GM21619 (cell line): ENCODE results near the gene INSYN2B.
"Not testable (repeated sequence)": the region's sequence is repeated elsewhere in the genome, so short reads cannot be mapped to it uniquely, and the experiment has no call there.

Experiments used
- ATAC-seq: cut with Tn5 transposase; IDR thresholded peaks from one replicate; pipeline ENCODE4 v1.9.1; 2021; ENCODE audit not compliant: unreplicated experiment

The INSYN2B gene

DNA sequence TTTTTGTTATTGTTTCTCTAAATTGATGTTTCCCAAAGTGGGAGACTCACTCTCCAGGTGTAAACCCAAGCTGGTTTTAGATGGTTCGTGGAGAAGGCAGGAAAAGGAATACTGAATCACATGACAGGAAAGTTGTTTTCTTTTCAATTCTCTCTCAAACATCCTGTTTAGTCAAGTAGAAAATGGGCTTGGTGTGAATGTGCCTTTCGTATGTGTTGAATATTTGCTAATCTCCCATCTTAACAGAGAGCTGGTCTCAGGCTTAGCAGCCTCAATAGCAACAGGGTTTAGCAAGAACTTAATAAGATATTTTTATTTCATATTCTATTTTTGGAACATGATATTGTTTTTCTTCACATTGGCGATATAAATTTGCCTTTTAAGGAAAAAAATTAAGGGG is 119.7 kb downstream of the INSYN2B start:
- ATAC-seq, result peak; percentile 68

DNA sequence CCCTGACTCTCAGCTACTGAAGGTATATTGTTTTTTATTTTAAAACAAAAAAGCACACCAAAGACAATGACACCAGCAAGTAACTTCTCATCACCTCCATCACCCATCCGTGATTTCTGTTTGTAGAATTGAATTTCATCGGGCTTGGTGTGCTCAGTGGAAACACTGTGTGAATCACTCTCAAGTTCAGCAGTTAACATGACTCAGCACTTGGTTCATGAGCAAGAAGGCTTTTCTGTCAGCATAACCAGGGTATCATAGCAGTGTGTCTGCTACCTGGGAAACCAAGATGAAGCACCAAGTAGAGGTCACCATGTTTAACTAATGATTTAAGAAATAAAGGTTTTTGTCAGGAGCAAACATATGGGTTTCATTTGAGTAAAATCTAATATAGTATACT is 123.7 kb downstream of the INSYN2B start:
- no peak for ATAC-seq

DNA sequence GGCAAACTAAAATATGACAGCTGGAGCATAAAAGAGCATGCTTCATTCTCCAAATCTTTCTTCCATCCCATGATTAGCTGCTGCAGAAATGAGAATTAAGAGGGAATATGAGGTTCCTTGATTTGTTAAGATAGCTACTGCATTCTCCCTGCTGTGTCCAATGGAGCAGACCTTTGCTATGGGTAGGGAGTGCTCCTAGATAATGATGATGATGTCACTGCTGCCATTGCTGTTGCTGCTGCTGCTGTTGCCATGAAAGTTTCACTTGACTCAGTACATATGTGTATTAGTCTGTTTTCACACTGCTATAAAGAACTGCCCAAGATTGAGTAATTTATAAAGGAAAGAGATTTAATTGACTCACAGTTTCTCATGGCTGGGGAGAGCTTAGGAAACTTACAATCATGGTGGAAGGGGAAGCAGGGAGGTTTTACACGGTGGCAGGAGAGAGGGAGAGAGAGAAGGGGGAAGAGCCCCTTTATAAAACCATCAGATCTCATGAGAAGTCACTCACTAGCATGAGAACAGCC is 128.9 kb downstream of the INSYN2B start:
- no peak for ATAC-seq

DNA sequence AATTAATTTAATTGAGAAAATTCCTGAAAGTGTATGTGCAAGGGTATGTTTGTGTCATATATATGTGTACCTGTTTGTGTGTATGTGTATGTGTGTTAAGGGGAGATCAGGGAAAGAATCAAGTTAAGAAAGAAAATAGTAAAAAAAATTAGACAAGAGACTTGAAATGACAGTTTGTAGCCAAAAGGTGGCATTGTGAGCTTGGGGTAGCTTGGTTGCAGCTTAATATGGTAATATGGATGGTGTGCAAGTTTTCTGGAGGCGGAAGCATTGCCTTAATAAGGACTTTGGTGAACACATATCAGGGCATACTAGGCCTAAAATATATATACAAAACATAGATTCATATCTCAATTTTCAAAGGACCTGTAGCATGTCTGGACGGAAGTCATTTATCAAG is 129.9 kb downstream of the INSYN2B start:
- no peak for ATAC-seq

DNA sequence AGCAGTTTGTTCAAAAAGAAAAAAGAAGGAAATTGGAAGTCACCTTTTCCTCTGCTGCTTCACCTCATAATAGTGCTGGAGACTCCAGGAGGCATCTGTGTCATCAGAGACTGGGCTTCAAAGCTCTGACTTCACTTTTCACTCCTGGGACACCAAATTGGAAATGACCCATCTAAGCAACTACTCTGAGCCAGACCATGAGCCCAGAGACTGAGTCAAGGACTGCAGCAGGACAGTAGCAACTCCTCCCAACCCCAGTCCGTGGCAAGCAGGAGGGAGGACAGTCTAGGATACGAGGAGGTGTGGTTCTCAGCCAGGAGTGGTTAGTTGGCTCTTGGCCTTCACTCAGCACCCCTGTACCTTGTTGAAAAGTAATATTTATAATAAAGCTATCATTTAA is 131.5 kb downstream of the INSYN2B start:
- no peak for ATAC-seq

DNA sequence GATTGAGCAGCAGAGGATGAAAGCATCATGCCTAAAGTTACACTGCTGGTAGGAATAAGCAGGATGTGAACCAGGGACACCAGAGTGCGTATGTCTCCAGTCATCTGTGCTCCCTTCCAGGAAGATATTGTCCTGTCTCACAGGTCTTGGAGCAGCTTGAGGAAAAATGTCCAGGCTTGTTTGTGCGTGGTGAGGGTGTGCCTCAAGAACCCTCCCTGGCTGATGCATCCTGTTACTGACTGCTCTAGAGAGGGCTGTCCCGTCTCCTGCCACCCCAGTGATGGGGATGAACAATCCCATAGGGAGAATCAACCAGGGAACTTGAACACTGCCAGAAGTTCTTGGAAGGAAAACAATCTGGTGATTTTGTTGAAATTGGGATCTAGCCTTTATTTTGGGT is 132.0 kb downstream of the INSYN2B start:
- ATAC-seq, result no peak

DNA sequence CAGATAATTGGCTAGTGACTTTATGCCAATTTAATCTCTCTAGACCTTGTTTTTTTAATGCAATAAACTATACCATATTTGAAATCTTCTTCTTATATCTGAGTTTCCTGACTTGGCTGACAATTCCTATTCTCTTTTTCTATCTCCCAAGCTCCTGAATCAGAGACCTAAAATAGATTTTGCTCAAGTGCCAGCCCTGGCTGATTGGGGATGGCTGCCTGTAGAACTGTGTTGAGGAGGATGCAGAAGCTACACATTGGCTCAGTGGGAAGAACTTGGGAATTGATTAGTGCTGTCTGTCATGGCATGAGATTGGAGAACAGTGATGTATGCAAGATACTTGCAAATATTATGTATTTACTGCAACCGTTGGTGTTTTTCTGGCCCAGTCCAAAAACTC is 132.8 kb downstream of the INSYN2B start:
- no peak for ATAC-seq

DNA sequence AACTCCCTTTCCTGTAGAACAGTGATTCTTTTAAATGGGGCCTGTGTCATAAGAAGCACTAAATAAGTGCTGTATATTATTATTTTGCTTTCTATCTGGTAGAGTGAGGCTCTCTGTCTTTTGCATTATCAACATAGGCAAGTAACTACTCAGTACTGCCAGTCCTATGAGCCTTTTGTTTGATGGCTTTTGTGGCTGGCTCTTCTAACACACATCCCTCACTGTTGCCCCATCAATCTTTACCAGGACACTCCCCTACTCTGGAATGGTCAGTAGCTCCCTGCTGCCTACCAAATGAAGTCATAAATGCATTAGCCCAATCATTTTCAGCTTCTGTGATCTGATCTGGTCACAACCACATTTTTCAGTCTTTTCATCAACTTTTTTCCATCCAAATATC is 137.6 kb downstream of the INSYN2B start:
- ATAC-seq, result no peak

DNA sequence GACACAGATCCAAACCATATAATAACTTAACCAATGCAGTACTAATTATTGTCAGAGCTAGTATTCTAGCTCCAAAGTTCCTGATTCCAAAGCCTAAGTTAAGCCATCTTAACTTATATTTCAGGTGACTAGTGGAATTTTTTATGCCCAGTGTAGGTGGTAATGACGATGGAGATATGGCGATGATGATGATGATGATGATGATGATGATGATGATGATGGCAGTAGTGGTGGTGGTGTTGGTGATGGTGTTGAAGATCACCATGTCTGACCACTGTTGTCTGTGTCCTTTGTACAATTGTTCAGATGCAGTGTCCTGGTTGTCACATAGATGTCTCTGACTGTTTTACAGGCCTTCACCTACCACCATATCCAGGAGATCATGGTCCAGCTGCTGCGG is 139.9 kb downstream of the INSYN2B start:
- no peak for ATAC-seq

DNA sequence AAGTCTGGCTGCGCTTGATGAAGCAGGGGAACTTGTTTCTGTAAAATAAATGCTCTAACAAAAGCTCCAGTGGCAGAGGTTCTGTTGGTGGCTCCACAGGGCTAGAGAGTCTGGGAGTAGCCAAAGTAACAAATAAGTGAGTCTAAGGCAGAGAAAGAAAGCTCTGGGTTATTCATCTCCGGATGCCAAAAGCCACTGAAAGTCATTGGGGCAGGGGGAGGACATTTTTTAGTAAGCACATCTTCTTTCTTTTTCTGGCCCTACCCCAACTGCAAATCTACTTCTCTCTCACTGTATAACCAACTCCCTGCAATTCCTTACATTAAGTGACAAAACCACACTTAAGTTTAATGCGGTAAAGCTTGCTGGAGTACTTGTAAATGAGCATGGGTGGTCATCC is 141.6 kb downstream of the INSYN2B start:
- ATAC-seq, result peak; percentile 90

DNA sequence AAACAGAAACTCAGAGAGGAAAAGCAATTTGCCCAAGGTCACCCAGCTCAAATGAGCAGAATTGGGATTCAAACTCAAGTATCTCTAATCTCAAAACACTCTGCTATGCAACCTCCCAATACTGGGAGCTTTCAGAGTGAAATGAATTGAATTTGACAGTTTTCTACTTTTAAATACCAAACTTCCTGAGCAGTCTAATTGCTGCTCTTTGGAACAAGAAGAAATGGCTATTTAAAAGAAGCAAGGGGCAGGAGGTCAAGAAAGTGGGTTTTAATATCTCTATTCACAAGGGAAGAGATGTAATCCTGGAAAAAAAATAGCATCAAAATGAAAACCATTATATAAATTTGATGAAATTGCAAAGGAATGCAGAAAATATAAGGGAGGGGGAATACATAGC is 142.6 kb downstream of the INSYN2B start:
- no peak for ATAC-seq

DNA sequence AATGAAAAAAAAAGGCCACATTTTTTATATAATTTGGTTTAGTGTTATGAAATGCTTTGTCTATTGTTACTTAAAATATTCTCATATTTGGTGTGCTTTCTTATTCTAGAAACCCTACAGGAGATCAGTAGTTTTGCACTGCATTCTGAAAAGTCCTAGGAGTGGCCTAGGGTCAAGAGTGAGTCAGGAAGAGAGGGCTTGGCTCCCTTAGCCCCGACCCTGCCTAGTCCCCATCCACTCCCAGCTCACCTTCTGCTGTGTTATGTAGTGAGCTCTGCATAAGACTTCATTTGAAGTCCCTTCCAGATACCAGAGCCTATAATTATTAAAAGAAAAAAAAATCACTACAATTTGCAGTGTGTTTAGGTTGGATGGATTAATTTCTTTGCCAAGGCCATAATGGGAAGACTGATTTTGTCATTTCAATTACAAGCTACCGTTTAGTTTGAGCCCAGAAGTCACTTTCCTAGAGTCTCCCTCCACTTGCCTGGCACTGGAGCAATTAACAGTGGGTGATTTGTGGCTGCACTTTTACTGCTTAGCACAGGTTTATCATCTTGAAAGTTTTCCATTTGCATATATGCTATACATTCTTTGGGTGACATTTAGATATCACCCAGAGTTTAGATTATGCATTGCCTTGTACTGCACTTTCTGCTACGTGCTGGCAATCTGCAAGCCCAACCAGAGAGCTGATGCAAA is 143.3 kb downstream of the INSYN2B start:
- no peak for ATAC-seq

DNA sequence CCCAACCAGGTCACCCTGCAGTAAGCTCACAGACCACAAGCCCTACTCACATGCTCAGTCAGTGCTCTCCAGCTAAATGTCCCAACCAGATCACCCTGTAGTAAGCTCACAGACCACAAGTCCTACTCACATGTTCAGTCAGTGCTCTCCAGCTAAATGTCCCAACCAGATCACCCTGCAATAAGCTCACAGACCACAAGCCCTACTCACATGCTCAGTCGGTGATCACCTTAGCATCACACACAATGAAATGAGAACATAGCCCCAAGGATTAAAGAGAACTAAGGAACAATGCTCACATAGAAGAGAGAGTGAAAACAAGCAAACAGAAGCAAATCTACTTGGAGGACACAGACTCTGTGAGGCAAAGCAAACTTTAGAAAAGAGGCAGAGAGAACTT is 145.8 kb downstream of the INSYN2B start:
- ATAC-seq, result not testable (repeated sequence)

DNA sequence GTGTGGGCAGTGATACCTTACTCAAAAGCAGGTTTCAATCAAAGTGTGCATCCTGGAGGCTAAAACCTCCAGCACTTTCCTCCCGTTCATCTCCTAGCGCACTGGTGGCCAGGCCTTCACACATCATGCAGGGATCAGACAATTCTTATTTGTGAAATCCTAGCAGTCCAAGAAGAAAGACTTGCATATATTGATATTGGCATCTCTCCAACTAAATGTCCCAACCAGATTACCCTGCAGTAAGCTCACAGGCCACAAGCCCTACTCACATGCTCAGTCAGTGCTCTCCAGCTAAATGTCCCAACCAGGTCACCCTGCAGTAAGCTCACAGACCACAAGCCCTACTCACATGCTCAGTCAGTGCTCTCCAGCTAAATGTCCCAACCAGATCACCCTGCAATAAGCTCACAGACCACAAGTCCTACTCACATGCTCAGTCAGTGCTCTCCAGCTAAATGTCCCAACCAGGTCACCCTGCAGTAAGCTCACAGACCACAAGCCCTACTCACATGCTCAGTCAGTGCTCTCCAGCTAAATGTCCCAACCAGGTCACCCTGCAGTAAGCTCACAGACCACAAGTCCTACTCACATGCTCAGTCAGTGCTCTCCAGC is 146.5 kb downstream of the INSYN2B start:
- not testable (repeated sequence) for ATAC-seq

DNA sequence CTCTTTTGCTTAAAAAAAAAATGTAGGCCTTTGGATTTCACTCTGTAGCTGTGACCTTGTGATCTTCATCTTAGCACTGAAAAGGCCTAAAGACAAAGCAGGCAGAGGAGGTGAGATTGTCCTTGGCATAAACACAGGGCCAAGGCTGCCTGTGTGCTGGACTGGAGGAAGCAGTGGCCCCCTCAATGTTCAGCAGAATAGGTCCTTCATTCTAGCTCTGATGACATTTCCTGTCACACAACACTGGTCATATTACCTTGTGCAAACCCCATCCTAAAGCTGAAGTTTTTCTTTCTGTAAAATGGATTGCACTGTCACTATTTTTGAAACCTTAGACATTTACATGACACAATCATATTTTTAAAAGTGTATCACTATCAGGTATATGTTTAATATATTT is 147.4 kb downstream of the INSYN2B start:
- peak; percentile 39 for ATAC-seq

DNA sequence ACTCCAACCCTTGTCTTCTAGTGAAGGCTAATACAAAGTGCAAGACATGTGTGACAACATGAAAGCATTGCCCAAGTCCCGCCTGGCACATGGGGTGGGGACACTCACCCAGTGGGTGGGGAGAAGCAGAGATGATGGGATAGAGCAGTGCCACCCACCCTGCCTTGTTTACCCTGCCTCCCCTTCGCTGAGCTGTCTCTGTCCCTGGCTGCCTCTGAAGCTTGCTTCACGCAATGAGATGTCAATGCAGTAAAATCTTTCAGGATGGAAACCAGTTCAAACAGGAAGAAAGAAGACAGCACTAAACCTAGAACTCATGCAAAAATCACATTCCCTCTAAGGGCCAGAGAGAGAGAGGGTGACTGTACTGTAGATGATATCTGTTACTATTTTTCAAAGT is 148.0 kb downstream of the INSYN2B start:
- no peak for ATAC-seq

DNA sequence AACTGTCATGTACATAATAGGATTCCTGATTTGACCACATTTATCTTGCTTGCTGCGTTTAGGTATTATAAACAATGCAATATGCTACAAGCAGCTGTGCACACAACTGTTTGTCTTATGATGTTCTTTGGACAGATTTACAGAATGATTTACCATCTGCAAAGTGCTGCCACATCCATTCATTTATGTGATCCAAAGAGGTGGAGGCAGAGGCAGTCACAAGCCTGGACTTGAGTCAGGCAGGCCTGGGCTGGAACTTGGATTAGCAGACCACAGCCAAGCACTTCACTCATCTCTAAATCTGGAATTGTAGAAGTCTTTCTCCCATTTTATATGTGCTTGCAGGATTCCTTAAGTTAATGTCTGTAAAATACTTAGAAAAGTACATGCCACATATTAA is 149.0 kb downstream of the INSYN2B start:
- ATAC-seq, result no peak

DNA sequence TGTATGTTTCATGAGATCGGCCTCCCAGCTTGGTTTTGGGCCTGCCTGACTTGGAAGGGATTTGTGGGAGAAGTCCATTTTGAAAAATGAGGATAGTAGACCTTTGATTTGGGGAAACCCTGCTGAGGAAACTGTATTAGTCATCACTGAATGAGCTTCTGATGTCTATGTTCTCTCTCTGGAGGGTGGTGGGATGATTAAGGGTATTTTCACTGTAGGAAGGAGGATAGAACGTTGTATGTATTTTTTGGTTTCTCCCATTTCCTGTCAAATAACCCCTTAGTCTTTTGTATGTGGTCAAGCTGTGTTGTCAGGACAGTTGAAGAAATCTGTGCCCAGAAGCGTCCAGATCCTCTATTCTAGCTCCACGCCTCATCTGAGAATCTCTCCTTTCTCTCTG is 151.9 kb downstream of the INSYN2B start:
- ATAC-seq, result peak; percentile 56

DNA sequence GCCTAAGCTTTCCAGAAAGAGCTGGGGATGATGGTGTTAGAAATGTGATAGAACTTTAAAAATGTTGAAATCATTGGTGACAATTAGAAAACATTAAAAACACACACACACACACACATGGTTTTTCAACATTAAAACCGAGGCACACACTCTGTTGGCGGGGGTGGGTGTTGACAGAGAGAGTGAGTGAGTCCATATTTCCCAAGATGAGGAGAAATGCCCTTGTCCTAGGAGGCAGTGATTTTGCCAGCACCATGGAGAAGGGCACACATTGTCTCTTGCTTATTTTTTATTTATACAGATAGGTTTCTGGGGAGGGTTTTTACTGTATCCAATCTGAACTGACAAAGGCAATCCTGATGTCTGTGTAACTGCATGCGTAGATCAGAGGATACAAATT is 152.5 kb downstream of the INSYN2B start:
- ATAC-seq, result no peak

DNA sequence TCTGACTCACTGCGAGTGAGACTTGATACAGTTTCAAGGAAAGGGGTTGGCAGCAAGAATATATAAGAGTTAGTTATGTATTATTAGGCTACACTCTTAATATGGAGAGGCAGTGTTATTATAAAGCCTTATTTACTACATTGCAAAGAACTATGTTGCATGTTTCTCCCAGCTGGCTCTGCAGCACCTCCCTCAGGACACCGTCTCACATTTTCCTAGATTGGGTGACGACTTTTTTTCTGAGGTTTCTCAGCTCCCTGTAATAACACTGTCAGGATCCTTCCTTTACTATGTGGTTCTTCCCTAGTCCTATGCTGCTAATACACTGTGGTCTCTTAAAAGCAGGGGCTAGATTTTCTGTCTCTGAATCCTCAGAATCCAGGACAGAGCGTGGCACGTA is 153.7 kb downstream of the INSYN2B start:
- no peak for ATAC-seq

DNA sequence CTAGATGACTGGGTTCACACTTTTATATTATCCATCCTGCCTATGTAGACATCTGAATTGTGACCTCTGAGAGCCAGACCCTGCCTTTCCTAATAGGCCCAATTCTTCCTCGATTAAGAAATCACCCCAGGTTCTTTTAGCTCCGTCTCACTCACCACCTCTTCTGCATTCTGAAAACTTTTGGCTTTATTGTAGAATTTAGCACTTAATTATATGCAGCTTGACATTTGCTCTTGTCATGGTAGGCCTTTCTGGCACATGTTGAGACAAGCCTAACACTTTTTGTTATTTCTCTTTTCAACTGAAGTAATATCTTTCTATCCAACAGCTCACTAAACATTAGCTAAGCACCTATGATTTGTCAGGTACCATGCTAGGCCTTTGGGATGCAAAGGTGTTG is 163.3 kb downstream of the INSYN2B start:
- no peak for ATAC-seq

DNA sequence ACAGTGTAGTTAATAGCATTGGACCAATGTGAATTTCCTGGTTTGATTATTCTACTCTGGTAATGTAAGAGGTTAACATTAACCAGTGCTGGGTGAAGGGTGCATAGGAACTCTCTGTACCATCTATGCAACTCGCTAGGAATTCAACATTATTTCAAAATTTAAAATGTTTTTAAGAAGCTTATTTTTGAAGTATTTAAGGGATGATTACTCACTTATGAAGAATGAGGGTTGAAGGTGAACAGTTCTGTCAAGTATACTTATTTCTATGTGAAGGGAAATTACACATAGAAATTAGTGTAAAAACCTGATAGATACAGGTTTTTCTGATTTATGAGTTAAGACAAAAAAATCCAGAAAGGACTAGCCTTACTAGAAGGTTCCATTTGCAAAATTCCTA is 165.8 kb downstream of the INSYN2B start:
- ATAC-seq, result no peak
